Fibroblast of lung (primary cell): ENCODE measurements around the gene SLC25A46.

Experiments
- EZH2 ChIP-seq: IDR thresholded peaks from 2 replicates; pipeline ENCODE4 v1.5.1; 2012; ENCODE audit warnings: low read length, control low read depth, mild to moderate bottlenecking; ENCODE audit errors: missing control alignments
- TF ChIP-seq, protein P1 (sequence below), 2 donors: IDR thresholded peaks in 1 of 2; conservative IDR thresholded peaks in 1 of 2; 1 replicate in 1 of 2; 2 replicates in 1 of 2; pipeline ENCODE4 v1.5.1; 2011 to 2012; ENCODE audit warnings: low read length in 2 of 2, control low read depth in 1 of 2, inconsistent platforms in 1 of 2, low read depth in 1 of 2, mild to moderate bottlenecking in 1 of 2

DNA sequence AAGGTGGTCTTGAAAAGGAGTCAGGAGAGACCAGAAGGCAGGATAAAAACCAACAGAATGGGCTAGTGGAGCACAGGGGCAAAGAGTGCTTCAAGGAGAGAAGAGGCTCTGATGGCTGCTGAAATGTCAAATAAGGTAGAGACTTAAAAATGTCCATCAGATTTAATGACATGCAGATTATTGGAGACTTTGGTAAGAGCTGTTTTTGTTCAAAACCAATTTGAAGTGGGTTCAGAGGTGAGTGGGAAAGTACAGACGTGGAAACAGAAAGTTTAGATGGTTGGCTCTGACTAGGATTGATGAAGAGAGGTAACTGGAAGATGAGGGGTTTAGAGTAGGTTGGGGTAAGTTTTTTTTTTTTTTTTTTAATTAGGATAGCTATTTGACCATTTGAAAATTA, 14.1 kb downstream of the SLC25A46 start:
- TF ChIP-seq EZH2: no peak
- TF ChIP-seq, protein P1, sequence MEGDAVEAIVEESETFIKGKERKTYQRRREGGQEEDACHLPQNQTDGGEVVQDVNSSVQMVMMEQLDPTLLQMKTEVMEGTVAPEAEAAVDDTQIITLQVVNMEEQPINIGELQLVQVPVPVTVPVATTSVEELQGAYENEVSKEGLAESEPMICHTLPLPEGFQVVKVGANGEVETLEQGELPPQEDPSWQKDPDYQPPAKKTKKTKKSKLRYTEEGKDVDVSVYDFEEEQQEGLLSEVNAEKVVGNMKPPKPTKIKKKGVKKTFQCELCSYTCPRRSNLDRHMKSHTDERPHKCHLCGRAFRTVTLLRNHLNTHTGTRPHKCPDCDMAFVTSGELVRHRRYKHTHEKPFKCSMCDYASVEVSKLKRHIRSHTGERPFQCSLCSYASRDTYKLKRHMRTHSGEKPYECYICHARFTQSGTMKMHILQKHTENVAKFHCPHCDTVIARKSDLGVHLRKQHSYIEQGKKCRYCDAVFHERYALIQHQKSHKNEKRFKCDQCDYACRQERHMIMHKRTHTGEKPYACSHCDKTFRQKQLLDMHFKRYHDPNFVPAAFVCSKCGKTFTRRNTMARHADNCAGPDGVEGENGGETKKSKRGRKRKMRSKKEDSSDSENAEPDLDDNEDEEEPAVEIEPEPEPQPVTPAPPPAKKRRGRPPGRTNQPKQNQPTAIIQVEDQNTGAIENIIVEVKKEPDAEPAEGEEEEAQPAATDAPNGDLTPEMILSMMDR (conservative IDR thresholded peaks at IDR 0.05 in 1 of 2, IDR thresholded peaks at IDR 0.05 in 1 of 2; ENCODE audit: low read depth in 1 of 2, low read length in 2 of 2): no peak
